K562 (cell line): ENCODE data around the gene SLK. TPM values are rescaled to one million over a fixed set of nuclear protein-coding genes. Genes with fewer than 3 reads are reported as not detected.

ENCODE experiments used
- ATAC-seq: fragments of 200-7000 bp; cut with Tn5 transposase; 3 replicates; pipeline ENCODE4 v1.9.1; 2020; ENCODE audit warnings: moderate library complexity
- BruUV-seq: library from RNA; stranded (reverse); fragments of 400-500 nt; replicated peaks from 2 replicates; lab custom pipeline; 2021; lab: Mats Ljungman, UMichigan
- CTCF ChIA-PET: fragments of 300-600 bp; formaldehyde crosslinking; extraction: SDS; loops from one replicate; lab custom pipeline; 2021; ENCODE audit warnings: low intra/inter-chr PET ratio; lab: Yijun Ruan, JAX
- POLR2A ChIA-PET: fragments of 300-600, 350-650 bp; sonication (Branson Sonifier 250); formaldehyde crosslinking; extraction: SDS; loops from one replicate; lab custom pipeline; 2021; ENCODE audit warnings: antibody characterized with exemption, inconsistent platforms; lab: Yijun Ruan, JAX
- DNase-seq, 4 experiments: peaks; one replicate each; pipeline versions ENCODE4 v3.0.0 to v3.0.0-alpha.2; 2011 to 2018; ENCODE audit warnings: low spot score in 3 of 4, mixed read lengths in 3 of 4; ENCODE audit errors: extremely low read depth in 1 of 4
- FAIRE-seq: peaks from 2 replicates; lab custom pipeline; 2011; peaks lifted over from hg19 to GRCh38; lab: Jason Lieb, UNC
- H2AFZ ChIP-seq: 2 replicates; pipeline ENCODE4 v1.6.0; 2011; ENCODE audit warnings: low read depth, low read length, control low read depth, inconsistent platforms
- H3K27ac ChIP-seq: fragments of 200-600 bp; 3 replicates; pipeline ENCODE4 v1.8.0; 2011; ENCODE audit warnings: low read depth, mild to moderate bottlenecking, control low read depth, inconsistent platforms, low read length, moderate library complexity, mixed read lengths; ENCODE audit errors: extremely low read depth
- H3K27me3 ChIP-seq, 2 experiments: fragments of 300-600 bp in 1 of 2; 2 replicates in 1 of 2; 3 replicates in 1 of 2; pipeline versions ENCODE4 v1.6.0 to v1.8.0; 2011; ENCODE audit warnings: inconsistent platforms in 2 of 2, low read length in 2 of 2, mild to moderate bottlenecking in 1 of 2, mixed read lengths in 1 of 2, moderate library complexity in 1 of 2; ENCODE audit not compliant: control insufficient read depth in 2 of 2, insufficient read depth in 2 of 2
- H3K36me3 ChIP-seq: fragments of 300-600 bp; 3 replicates; pipeline ENCODE4 v1.8.0; 2011; ENCODE audit warnings: mild to moderate bottlenecking, low read length, inconsistent platforms; ENCODE audit not compliant: control insufficient read depth, insufficient read depth
- H3K4me1 ChIP-seq, 2 experiments: fragments of 200-600 bp in 1 of 2; replicated peaks in 1 of 2; 2 replicates in 1 of 2; 3 replicates in 1 of 2; pipeline versions ENCODE4 v1.5.1 to v1.8.0; 2011; ENCODE audit warnings: inconsistent platforms in 2 of 2, low read length in 2 of 2, mild to moderate bottlenecking in 1 of 2, mixed read lengths in 1 of 2, moderate library complexity in 1 of 2; ENCODE audit not compliant: control insufficient read depth in 2 of 2, insufficient read depth in 2 of 2
- H3K4me2 ChIP-seq: 2 replicates; pipeline ENCODE4 v1.6.1; 2011; ENCODE audit warnings: low read length, control low read depth, inconsistent platforms, mixed read lengths; ENCODE audit not compliant: insufficient read depth
- H3K4me3 ChIP-seq: fragments of 200-600 bp; sonication (generic), shearing (Covaris generic); 2 replicates; pipeline ENCODE4 v1.5.1; 2016; ENCODE audit warnings: control low read depth, inconsistent platforms
- H3K79me2 ChIP-seq: fragments of 200-600 bp; 3 replicates; pipeline ENCODE4 v1.8.0; 2011; ENCODE audit warnings: low read length, inconsistent platforms; ENCODE audit not compliant: control insufficient read depth, insufficient read depth
- H3K9ac ChIP-seq, 2 experiments: 2 replicates each; pipeline versions ENCODE4 v1.6.0 to v1.6.1; 2011; ENCODE audit warnings: low read depth in 2 of 2, low read length in 2 of 2, control low read depth in 1 of 2, inconsistent platforms in 1 of 2, mild to moderate bottlenecking in 1 of 2, mixed read lengths in 1 of 2; ENCODE audit not compliant: insufficient read depth in 1 of 2
- H3K9me1 ChIP-seq: one replicate; pipeline ENCODE4 v1.6.0; 2011; ENCODE audit warnings: inconsistent platforms, mild to moderate bottlenecking, low read length, moderate library complexity; ENCODE audit not compliant: control insufficient read depth, insufficient read depth
- H3K9me3 ChIP-seq: replicated peaks from 2 replicates; pipeline ENCODE4 v1.5.1; 2011; ENCODE audit warnings: low read depth, low read length, inconsistent platforms; ENCODE audit not compliant: control insufficient read depth, insufficient read depth
- H4K20me1 ChIP-seq: replicated peaks from 2 replicates; pipeline ENCODE4 v1.6.1; 2011; ENCODE audit warnings: low read length, inconsistent platforms, mixed read lengths; ENCODE audit not compliant: control insufficient read depth, insufficient read depth
- BDP1 ChIP-seq: IDR thresholded peaks from 3 replicates; pipeline ENCODE4 v1.6.1; 2011; ENCODE audit not compliant: insufficient read length, insufficient read depth
- CBX2 ChIP-seq: fragments of 200-600 bp; sonication (generic); IDR thresholded peaks from one replicate; pipeline ENCODE4 v1.6.1; 2012; ENCODE audit warnings: mild to moderate bottlenecking, low read length, inconsistent platforms; ENCODE audit not compliant: insufficient read depth, poor library complexity, severe bottlenecking
- CHD1 ChIP-seq: fragments of 200-600 bp; sonication (generic); IDR thresholded peaks from one replicate; pipeline ENCODE4 v1.6.1; 2012; ENCODE audit warnings: mild to moderate bottlenecking, moderate library complexity, low read length, inconsistent platforms
- HMG20A ChIP-seq: fragments of 450-650 bp; formaldehyde crosslinking; conservative IDR thresholded peaks from 2 replicates; pipeline ENCODE4 v1.4.0; 2020; ENCODE audit warnings: mild to moderate bottlenecking, mixed read lengths
- ZKSCAN8 ChIP-seq: fragments of 200-800 bp; sonication (Bioruptor generic); IDR thresholded peaks from 2 replicates; pipeline ENCODE4 v1.6.1; 2016; ENCODE audit warnings: missing genetic modification characterization, missing compliant biosample characterization
- WGBS: fragments of 100-300 bp; shearing (Covaris generic); methylation state at CpG from one replicate; pipeline ENCODE4 v1.1.6; 2016; ENCODE audit warnings: low coverage, mixed read lengths; ENCODE audit not compliant: insufficient coverage; ENCODE audit errors: missing lambda C conversion rate; 5-methylcytosine and 5-hydroxymethylcytosine counted together
- in situ Hi-C: fragments of 300-500 bp; cut with MboI; formaldehyde crosslinking; loops from 4 replicates; pipeline ENCODE4 v1.15.0; 2018; ENCODE audit warnings: inconsistent platforms, mixed read lengths
- intact Hi-C: fragments of 100-400 bp; cut with micrococcal nuclease; formaldehyde crosslinking; loops from 2 replicates; pipeline ENCODE4 v1.14.2; 2022
- polyA plus RNA-seq, 8 experiments: library from polyadenylated mRNA; depleted of rRNA in 4 of 8; stranded (reverse) in 5 of 8; unstranded in 3 of 8; fragments of >200 nt; fragmentation: Nextera tagmentation in 2 of 8; fragmentation: Illumina TruSeq in 1 of 8; extraction: Ambion mirVana in 2 of 8; extraction: Trizol in 1 of 8; gene quantifications; 2 replicates each; pipeline versions ENCODE4 v1.2.1 to v1.2.3, GENCODE V29; 2011 to 2014; ENCODE audit warnings: inconsistent platforms in 1 of 8, missing spikeins in 1 of 8
- total RNA-seq, 7 experiments: library from RNA; depleted of rRNA in 6 of 7; stranded (reverse); fragments of >200 nt in 6 of 7; fragmentation: Illumina TruSeq in 2 of 7; extraction: Trizol in 2 of 7; gene quantifications; 2 replicates each; pipeline versions ENCODE4 v1.2.1 to v1.2.3, GENCODE V29; 2011 to 2021; ENCODE audit warnings: low replicate concordance in 1 of 7
- TF ChIP-seq, protein P1 (sequence below): sonication (generic); formaldehyde crosslinking; IDR thresholded peaks from 2 replicates; pipeline ENCODE4 v1.8.0; 2022; ENCODE audit warnings: mild to moderate bottlenecking, missing genetic modification reagents
- TF ChIP-seq, protein P2 (sequence below): fragments of 250-450 bp; sonication (Bioruptor Pico); IDR thresholded peaks from 2 replicates; pipeline ENCODE4 v1.8.0; 2021; ENCODE audit warnings: moderate library complexity, mild to moderate bottlenecking, inconsistent platforms
- TF ChIP-seq, protein P3 (sequence below): fragments of 450-650 bp; formaldehyde crosslinking; IDR thresholded peaks from 2 replicates; pipeline ENCODE4 v1.4.0; 2022; ENCODE audit warnings: missing genetic modification characterization
- TF ChIP-seq, protein P4 (sequence below): fragments of 450-650 bp; IDR thresholded peaks from 2 replicates; pipeline ENCODE4 v1.6.1; 2016; ENCODE audit warnings: borderline replicate concordance
- TF ChIP-seq, protein P5 (sequence below): fragments of 250-450 bp; sonication (Bioruptor Pico); IDR thresholded peaks from 2 replicates; pipeline ENCODE4 v1.5.0; 2021

Gene SLK
- total and polyA plus RNA-seq, 9 of the 15 experiments (the other 6 are each of a cell fraction or from before 2014, with no cell fraction given): 8.2 to 40.0 (median 23.4) TPM

DNA sequence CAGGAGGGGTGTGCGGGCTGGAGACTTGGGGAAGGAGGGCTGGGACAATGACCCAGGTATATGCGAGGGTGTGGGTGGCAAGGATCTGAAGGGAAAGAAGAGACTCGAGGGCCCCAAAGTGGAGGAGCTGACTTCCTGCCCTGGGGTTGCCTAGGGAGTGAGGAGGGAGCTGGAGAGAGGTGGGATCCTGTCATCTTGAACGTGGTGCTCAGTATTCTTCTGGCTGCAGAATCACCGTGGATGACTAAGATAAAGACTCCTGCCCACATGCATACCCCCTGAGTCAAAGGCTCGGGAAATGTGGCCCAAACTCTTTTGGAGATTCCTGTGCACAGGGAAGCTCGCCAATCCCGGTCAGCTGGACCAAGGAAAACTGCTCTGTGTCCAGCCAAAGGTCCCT, 87.5 kb downstream of the SLK start:
- 7% methylated on average over 8 of the region's 8 CpGs for WGBS
- no peak for DNase-seq
- TF ChIP-seq HMG20A (CRISPR knock-in tag): no peak
- TF ChIP-seq, protein P1, sequence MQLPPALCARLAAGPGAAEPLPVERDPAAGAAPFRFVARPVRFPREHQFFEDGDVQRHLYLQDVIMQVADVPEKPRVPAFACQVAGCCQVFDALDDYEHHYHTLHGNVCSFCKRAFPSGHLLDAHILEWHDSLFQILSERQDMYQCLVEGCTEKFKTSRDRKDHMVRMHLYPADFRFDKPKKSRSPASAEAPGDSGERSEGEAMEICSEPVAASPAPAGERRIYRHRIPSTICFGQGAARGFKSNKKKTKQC (CRISPR knock-in tag): no peak
- no peaks in the 10 kb centered on the region for H3K9me1 ChIP-seq
- no peak overlapping the region for H3K4me3 ChIP-seq
- H4K20me1 ChIP-seq: no peaks in the 10 kb centered on the region
- H3K27me3 ChIP-seq: peaks cover 0 to 29% of the 10 kb centered on the region in 2 experiments; a peak in 2 of 5 replicates
- no peak for FAIRE-seq
- intact Hi-C loops: no loop called here
- H3K4me1 ChIP-seq: no peaks in the 10 kb centered on the region
- no peak overlapping the region for H2AFZ ChIP-seq
- ChIA-PET CTCF (no interaction called here), POLR2A (no interaction called here)
- no peaks in the 10 kb centered on the region for H3K36me3 ChIP-seq
- H3K9ac ChIP-seq: no peak overlapping the region
- H3K27ac ChIP-seq: no peak overlapping the region
- H3K9me3 ChIP-seq: no peaks in the 10 kb centered on the region
- no TSS peak for BruUV-seq
- in situ Hi-C loops: no loop called here
- no peak for ATAC-seq
- H3K79me2 ChIP-seq: no peaks in the 10 kb centered on the region
- no peak overlapping the region for H3K4me2 ChIP-seq

DNA sequence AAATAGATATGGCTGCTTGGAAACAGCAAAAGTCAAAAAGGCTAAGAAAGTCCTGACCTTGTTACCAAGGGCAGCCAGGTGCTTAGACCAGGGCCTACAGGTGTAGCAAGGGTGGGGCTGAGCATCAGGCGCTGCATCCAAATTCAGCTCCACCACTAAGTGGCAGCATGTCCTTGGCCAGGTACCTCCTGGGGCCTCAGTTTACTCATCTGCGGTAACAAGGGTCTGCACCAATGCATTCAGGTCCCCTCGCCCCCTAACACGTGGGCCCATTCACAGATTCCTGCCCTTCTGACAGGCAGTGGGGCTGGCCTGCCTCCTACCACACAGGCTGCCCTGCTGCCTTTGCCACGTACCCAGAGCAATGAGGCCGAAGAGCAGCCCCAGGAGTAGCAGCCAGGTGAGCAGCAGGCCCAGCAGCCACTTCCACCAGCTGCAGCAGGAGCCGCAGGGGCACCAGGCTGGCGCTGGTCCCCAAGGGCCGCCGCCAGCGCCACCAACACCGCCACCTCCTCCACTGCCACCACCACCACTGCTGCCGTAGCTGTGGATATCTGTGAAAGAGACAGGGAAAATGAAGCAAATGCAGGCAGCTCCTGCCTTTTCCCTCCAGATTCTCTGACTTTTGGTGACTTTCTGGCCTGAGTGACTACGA, 89.8 kb downstream of the SLK start:
- Histone ChIP-seq H3K9me3 (no peaks in the 10 kb centered on the region), H3K79me2 (no peaks in the 10 kb centered on the region), H4K20me1 (no peaks in the 10 kb centered on the region), H3K4me3 (no peak overlapping the region), H3K27me3 (peaks cover 0 to 35% of the 10 kb centered on the region in 2 experiments; a peak in 2 of 5 replicates), H2AFZ (no peak overlapping the region), H3K27ac (no peak overlapping the region), H3K9me1 (no peaks in the 10 kb centered on the region), H3K36me3 (no peaks in the 10 kb centered on the region), H3K9ac (no peak overlapping the region), H3K4me1 (no peaks in the 10 kb centered on the region), H3K4me2 (no peak overlapping the region)
- WGBS: 7% methylated on average over 14 of the region's 14 CpGs
- intact Hi-C loops (no loop called here), in situ Hi-C loops (no loop called here)
- TF ChIP-seq BDP1 (no peak), CHD1 (no peak), ZKSCAN8 (no peak), CBX2 (no peak)
- TF ChIP-seq, protein P2, sequence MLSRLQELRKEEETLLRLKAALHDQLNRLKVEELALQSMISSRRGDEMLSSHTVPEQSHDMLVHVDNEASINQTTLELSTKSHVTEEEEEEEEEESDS (CRISPR knock-in tag): no peak
- TF ChIP-seq, protein P3, sequence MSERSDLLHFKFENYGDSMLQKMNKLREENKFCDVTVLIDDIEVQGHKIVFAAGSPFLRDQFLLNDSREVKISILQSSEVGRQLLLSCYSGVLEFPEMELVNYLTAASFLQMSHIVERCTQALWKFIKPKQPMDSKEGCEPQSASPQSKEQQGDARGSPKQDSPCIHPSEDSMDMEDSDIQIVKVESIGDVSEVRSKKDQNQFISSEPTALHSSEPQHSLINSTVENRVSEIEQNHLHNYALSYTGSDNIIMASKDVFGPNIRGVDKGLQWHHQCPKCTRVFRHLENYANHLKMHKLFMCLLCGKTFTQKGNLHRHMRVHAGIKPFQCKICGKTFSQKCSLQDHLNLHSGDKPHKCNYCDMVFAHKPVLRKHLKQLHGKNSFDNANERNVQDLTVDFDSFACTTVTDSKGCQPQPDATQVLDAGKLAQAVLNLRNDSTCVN (CRISPR knock-in tag): no peak
- TF ChIP-seq, protein P4, sequence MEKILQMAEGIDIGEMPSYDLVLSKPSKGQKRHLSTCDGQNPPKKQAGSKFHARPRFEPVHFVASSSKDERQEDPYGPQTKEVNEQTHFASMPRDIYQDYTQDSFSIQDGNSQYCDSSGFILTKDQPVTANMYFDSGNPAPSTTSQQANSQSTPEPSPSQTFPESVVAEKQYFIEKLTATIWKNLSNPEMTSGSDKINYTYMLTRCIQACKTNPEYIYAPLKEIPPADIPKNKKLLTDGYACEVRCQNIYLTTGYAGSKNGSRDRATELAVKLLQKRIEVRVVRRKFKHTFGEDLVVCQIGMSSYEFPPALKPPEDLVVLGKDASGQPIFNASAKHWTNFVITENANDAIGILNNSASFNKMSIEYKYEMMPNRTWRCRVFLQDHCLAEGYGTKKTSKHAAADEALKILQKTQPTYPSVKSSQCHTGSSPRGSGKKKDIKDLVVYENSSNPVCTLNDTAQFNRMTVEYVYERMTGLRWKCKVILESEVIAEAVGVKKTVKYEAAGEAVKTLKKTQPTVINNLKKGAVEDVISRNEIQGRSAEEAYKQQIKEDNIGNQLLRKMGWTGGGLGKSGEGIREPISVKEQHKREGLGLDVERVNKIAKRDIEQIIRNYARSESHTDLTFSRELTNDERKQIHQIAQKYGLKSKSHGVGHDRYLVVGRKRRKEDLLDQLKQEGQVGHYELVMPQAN: no peak
- TF ChIP-seq, protein P5, sequence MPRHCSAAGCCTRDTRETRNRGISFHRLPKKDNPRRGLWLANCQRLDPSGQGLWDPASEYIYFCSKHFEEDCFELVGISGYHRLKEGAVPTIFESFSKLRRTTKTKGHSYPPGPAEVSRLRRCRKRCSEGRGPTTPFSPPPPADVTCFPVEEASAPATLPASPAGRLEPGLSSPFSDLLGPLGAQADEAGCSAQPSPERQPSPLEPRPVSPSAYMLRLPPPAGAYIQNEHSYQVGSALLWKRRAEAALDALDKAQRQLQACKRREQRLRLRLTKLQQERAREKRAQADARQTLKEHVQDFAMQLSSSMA (CRISPR knock-in tag): no peak
- ATAC-seq (no peak), FAIRE-seq (no peak), DNase-seq (no peak)
- BruUV-seq: no TSS peak
- ChIA-PET CTCF (no interaction called here), POLR2A (interaction anchor here (0.6 to 1.0 kb wide), 3 partner anchors 10 to 81 kb away, joined by 3 read pairs; no protein-coding TSS in a partner anchor)
